H1 (cell line): ENCODE data around the gene PATJ. TPM values are rescaled to one million over a fixed set of nuclear protein-coding genes. Genes with fewer than 3 reads are reported as not detected.

Source experiments
- CTCF ChIA-PET: fragments of 300-600 bp; sonication (Branson Sonifier 250); formaldehyde crosslinking; loops from one replicate; lab custom pipeline; 2021; ENCODE audit not compliant: partially characterized antibody; lab: Charles Lee
- POLR2A ChIA-PET: fragments of 300-600 bp; sonication (Branson Sonifier 250); formaldehyde crosslinking; loops from one replicate; lab custom pipeline; 2021; ENCODE audit warnings: inconsistent platforms; ENCODE audit not compliant: partially characterized antibody; lab: Charles Lee
- DNase-seq, 2 experiments: peaks; one replicate each; pipeline versions ENCODE4 v3.0.0 to v3.0.0-alpha.2; 2010 to 2022; ENCODE audit warnings: low spot score in 2 of 2, low read depth in 1 of 2, mixed read lengths in 1 of 2
- FAIRE-seq: peaks from 2 replicates; lab custom pipeline; 2011; peaks lifted over from hg19 to GRCh38; lab: Jason Lieb, UNC
- H2AFZ ChIP-seq: 2 replicates; pipeline ENCODE4 v1.8.1; 2012; ENCODE audit warnings: low read length, inconsistent platforms
- H2AK5ac ChIP-seq: 2 replicates; pipeline ENCODE4 v1.6.1; 2013; ENCODE audit warnings: low read depth, low read length
- H2BK120ac ChIP-seq: replicated peaks from 2 replicates; pipeline ENCODE3; 2013; ENCODE audit warnings: low read depth, low read length, inconsistent platforms
- H2BK12ac ChIP-seq: 2 replicates; pipeline ENCODE4 v1.6.1; 2013; ENCODE audit warnings: low read depth, low read length
- H2BK15ac ChIP-seq: 2 replicates; pipeline ENCODE4 v1.6.1; 2013; ENCODE audit warnings: low read length
- H2BK20ac ChIP-seq: 2 replicates; pipeline ENCODE4 v1.6.1; 2013; ENCODE audit warnings: low read length
- H2BK5ac ChIP-seq: 2 replicates; pipeline ENCODE4 v1.6.1; 2013; ENCODE audit warnings: low read depth, low read length
- H3K14ac ChIP-seq: 2 replicates; pipeline ENCODE4 v1.6.1; 2013; ENCODE audit warnings: inconsistent platforms; ENCODE audit not compliant: insufficient read length
- H3K18ac ChIP-seq: 2 replicates; pipeline ENCODE4 v1.6.1; 2013; ENCODE audit warnings: low read length; ENCODE audit errors: extremely low read depth
- H3K23ac ChIP-seq: 2 replicates; pipeline ENCODE4 v1.6.1; 2013; ENCODE audit warnings: inconsistent platforms; ENCODE audit not compliant: insufficient read length
- H3K23me2 ChIP-seq: 2 replicates; pipeline ENCODE4 v1.6.1; 2013; ENCODE audit warnings: low read depth, low read length
- H3K27ac ChIP-seq: 2 replicates; pipeline ENCODE4 v1.6.1; 2011; ENCODE audit warnings: low read depth, low read length, inconsistent platforms
- H3K27me3 ChIP-seq, 4 experiments: replicated peaks in 1 of 4; 1 replicate in 1 of 4; 2 replicates in 3 of 4; pipeline versions ENCODE4 v1.6.1 to v1.8.1; 2011 to 2013; ENCODE audit warnings: low read length in 3 of 4, mild to moderate bottlenecking in 3 of 4, inconsistent platforms in 2 of 4, mixed read lengths in 2 of 4, moderate library complexity in 1 of 4; ENCODE audit not compliant: control insufficient read depth in 3 of 4, insufficient read depth in 3 of 4; ENCODE audit errors: extremely low read depth in 1 of 4
- H3K36me3 ChIP-seq, 4 experiments: 2 replicates each; pipeline versions ENCODE4 v1.6.1 to v1.8.1; 2011 to 2013; ENCODE audit warnings: mild to moderate bottlenecking in 4 of 4, low read length in 3 of 4, moderate library complexity in 2 of 4, control low read depth in 1 of 4, inconsistent platforms in 1 of 4; ENCODE audit not compliant: insufficient read depth in 4 of 4, control insufficient read depth in 2 of 4
- H3K4ac ChIP-seq: replicated peaks from 2 replicates; pipeline ENCODE3; 2013; ENCODE audit warnings: low read length, low read depth, mixed read lengths, inconsistent platforms; ENCODE audit not compliant: insufficient read length
- H3K4me1 ChIP-seq, 4 experiments: replicated peaks in 1 of 4; 1 replicate in 1 of 4; 2 replicates in 3 of 4; pipeline versions ENCODE4 v1.6.1 to v1.8.1; 2011 to 2013; ENCODE audit warnings: low read length in 3 of 4, inconsistent platforms in 2 of 4, mixed read lengths in 1 of 4; ENCODE audit not compliant: insufficient read depth in 4 of 4, control insufficient read depth in 3 of 4
- H3K4me2 ChIP-seq, 2 experiments: 2 replicates each; pipeline versions ENCODE4 v1.6.1 to v1.8.1; 2011 to 2013; ENCODE audit warnings: low read depth in 2 of 2, low read length in 2 of 2, control low read depth in 1 of 2, inconsistent platforms in 1 of 2, mild to moderate bottlenecking in 1 of 2; ENCODE audit not compliant: insufficient read depth in 1 of 2
- H3K4me3 ChIP-seq, 4 experiments: fragments of 200-600, 300-600 bp in 1 of 4; sonication (generic), shearing (Covaris generic), sonication (Bioruptor Twin) in 1 of 4; 2 replicates each; pipeline versions ENCODE4 v1.5.1 to v1.8.1; 2011 to 2016; ENCODE audit warnings: low read length in 4 of 4, low read depth in 3 of 4, control low read depth in 2 of 4, inconsistent platforms in 2 of 4, mild to moderate bottlenecking in 2 of 4, mixed read lengths in 1 of 4, moderate library complexity in 1 of 4; ENCODE audit not compliant: insufficient read depth in 2 of 4; ENCODE audit errors: extremely low read depth in 1 of 4
- H3K56ac ChIP-seq: replicated peaks from 2 replicates; pipeline ENCODE3; 2013; ENCODE audit warnings: low read depth, mild to moderate bottlenecking, mixed read lengths, low read length, inconsistent platforms; ENCODE audit not compliant: insufficient read length
- H3K79me1 ChIP-seq: 2 replicates; pipeline ENCODE4 v1.6.1; 2013; ENCODE audit warnings: low read depth, low read length, control low read depth
- H3K79me2 ChIP-seq, 2 experiments: 2 replicates each; pipeline versions ENCODE4 v1.6.1 to v1.8.1; 2012 to 2013; ENCODE audit warnings: low read length in 2 of 2, mild to moderate bottlenecking in 2 of 2, inconsistent platforms in 1 of 2; ENCODE audit not compliant: insufficient read depth in 2 of 2, control insufficient read depth in 1 of 2
- H3K9ac ChIP-seq, 4 experiments: replicated peaks in 1 of 4; 1 replicate in 1 of 4; 2 replicates in 3 of 4; pipeline versions ENCODE4 v1.6.1 to v1.8.1; 2011 to 2013; ENCODE audit warnings: low read depth in 3 of 4, low read length in 3 of 4, control low read depth in 2 of 4, mild to moderate bottlenecking in 2 of 4, moderate library complexity in 2 of 4, inconsistent platforms in 1 of 4; ENCODE audit errors: extremely low read depth in 1 of 4
- H3K9me3 ChIP-seq, 2 experiments: 2 replicates each; pipeline versions ENCODE4 v1.6.1 to v1.8.1; 2012 to 2013; ENCODE audit warnings: mild to moderate bottlenecking in 2 of 2, moderate library complexity in 2 of 2, control low read depth in 1 of 2, inconsistent platforms in 1 of 2, low read depth in 1 of 2, low read length in 1 of 2, mixed read lengths in 1 of 2; ENCODE audit not compliant: insufficient read depth in 2 of 2
- H4K20me1 ChIP-seq, 2 experiments: replicated peaks in 1 of 2; 2 replicates each; pipeline versions ENCODE3 to v1.8.1; 2011 to 2013; ENCODE audit warnings: inconsistent platforms in 2 of 2, low read length in 2 of 2, mild to moderate bottlenecking in 1 of 2; ENCODE audit not compliant: insufficient read depth in 2 of 2, control insufficient read depth in 1 of 2
- H4K5ac ChIP-seq: 2 replicates; pipeline ENCODE4 v1.6.1; 2013; ENCODE audit warnings: low read length, low read depth, mixed read lengths, inconsistent platforms; ENCODE audit not compliant: insufficient read length
- H4K8ac ChIP-seq: 2 replicates; pipeline ENCODE4 v1.8.0; 2013; ENCODE audit warnings: mild to moderate bottlenecking, moderate library complexity, low read length, inconsistent platforms; ENCODE audit not compliant: insufficient read depth; ENCODE audit errors: extremely low read depth
- H4K91ac ChIP-seq: replicated peaks from 2 replicates; pipeline ENCODE3; 2013; ENCODE audit warnings: low read length, mixed read lengths, inconsistent platforms; ENCODE audit not compliant: insufficient read length
- BACH1 ChIP-seq: IDR thresholded peaks from 2 replicates; pipeline ENCODE4 v1.6.1; 2012; ENCODE audit warnings: low read length, improper control_type of control experiment
- CHD2 ChIP-seq: IDR thresholded peaks from 2 replicates; pipeline ENCODE4 v1.6.1; 2012; ENCODE audit warnings: low read length, improper control_type of control experiment
- KDM1A ChIP-seq: fragments of 200-600, 300-600 bp; sonication (generic); IDR thresholded peaks from 2 replicates; pipeline ENCODE4 v1.7.1; 2016; ENCODE audit warnings: mild to moderate bottlenecking, low read length, borderline replicate concordance
- NANOG ChIP-seq: IDR thresholded peaks from 2 replicates; pipeline ENCODE4 v1.6.1; 2011; ENCODE audit warnings: low read length, low read depth, mild to moderate bottlenecking, inconsistent platforms; ENCODE audit not compliant: insufficient read depth, poor library complexity, severe bottlenecking
- POU5F1 ChIP-seq: IDR thresholded peaks from 2 replicates; pipeline ENCODE4 v1.6.1; 2011; ENCODE audit warnings: low read depth, mild to moderate bottlenecking, low read length, moderate library complexity
- SP4 ChIP-seq: IDR thresholded peaks from 2 replicates; pipeline ENCODE4 v1.6.1; 2012; ENCODE audit warnings: low read length, inconsistent platforms
- ZNF274 ChIP-seq: IDR thresholded peaks from 2 replicates; pipeline ENCODE4 v1.7.0; 2012; ENCODE audit warnings: low read length, borderline replicate concordance; ENCODE audit errors: extremely low read depth
- WGBS, 2 experiments: shearing (Covaris generic) in 1 of 2; methylation state at CpG; one replicate each; pipeline versions ENCODE4 v1.1.6 to v1.1.7; 2013 to 2015; ENCODE audit warnings: low lambda C conversion rate in 2 of 2, mixed read lengths in 2 of 2, inconsistent platforms in 1 of 2, low coverage in 1 of 2, missing lambda C conversion rate in 1 of 2; ENCODE audit not compliant: insufficient replicate concordance in 2 of 2, insufficient coverage in 1 of 2, insufficient read length in 1 of 2; ENCODE audit errors: extremely low coverage in 1 of 2, missing lambda C conversion rate in 1 of 2; 5-methylcytosine and 5-hydroxymethylcytosine counted together
- polyA plus RNA-seq, 7 experiments: library from polyadenylated mRNA; depleted of rRNA in 3 of 7; stranded (reverse) in 5 of 7; unstranded in 2 of 7; fragments of >200 nt in 5 of 7; fragments of 200-250 nt in 2 of 7; gene quantifications; 1 replicate in 5 of 7; 2 replicates in 1 of 7; 4 replicates in 1 of 7; pipeline versions ENCODE4 v1.2.1 to v1.2.3, GENCODE V29; 2011 to 2013; ENCODE audit warnings: missing spikeins in 2 of 7, mixed read lengths in 2 of 7
- total RNA-seq: library from RNA; stranded (reverse); fragmentation: NEBNext Ultra II Directional; extraction: Animal tissue kit (Norgen Biotek cat#: 25700); gene quantifications from 2 replicates; pipeline ENCODE4 v1.2.1, GENCODE V29; 2021
- TF ChIP-seq, protein P1 (sequence below): IDR thresholded peaks from 2 replicates; pipeline ENCODE4 v1.6.1; 2012; ENCODE audit warnings: inconsistent platforms

PATJ gene
- total and polyA plus RNA-seq, 2 of the 8 experiments (the other 6 are each of a cell fraction or from before 2014, with no cell fraction given) = 8.2 to 55.6 TPM

DNA sequence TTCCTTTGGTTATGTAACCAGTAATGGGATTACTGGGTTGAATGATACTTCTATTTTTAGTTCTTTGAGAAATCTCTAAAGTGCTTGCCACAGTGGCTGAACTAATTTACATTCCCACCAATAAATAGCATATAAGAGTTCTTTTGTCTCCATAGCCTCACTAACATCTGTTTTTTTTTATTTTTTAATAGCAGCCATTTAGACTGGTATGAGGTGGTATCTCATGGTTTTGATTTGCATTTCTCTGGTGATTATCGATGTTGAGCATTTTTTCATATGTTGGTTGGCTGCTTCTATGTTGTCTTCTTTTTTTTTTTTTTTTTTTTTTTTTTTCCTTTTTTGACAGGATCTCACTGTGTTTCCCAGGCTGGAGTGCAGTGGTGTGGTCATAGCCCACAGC, 319.8 kb downstream of the PATJ start:
- Histone ChIP-seq H2BK120ac (no peak overlapping the region), H2BK5ac (no peak overlapping the region), H3K56ac (no peak overlapping the region), H3K23me2 (no peaks in the 10 kb centered on the region), H3K9me3 (peaks cover 7% of the 10 kb centered on the region in 2 experiments; a peak in 2 of 4 replicates), H3K4me2 (no peak overlapping the region), H2AK5ac (no peak overlapping the region), H2BK12ac (no peak overlapping the region), H3K27me3 (no peaks in the 10 kb centered on the region), H2AFZ (no peak overlapping the region), H3K23ac (no peak overlapping the region), H3K4me3 (no peak overlapping the region), H3K9ac (no peak overlapping the region), H4K5ac (no peak overlapping the region), H3K79me2 (no peaks in the 10 kb centered on the region), H3K27ac (no peak overlapping the region), H3K79me1 (no peaks in the 10 kb centered on the region), H4K20me1 (peaks cover 0 to 3% of the 10 kb centered on the region in 2 experiments), H3K18ac (no peak overlapping the region), H3K36me3 (peaks cover 0 to 6% (median 0%) of the 10 kb centered on the region in 4 experiments; a peak in 1 of 8 replicates), H3K4ac (no peak overlapping the region), H2BK20ac (no peak overlapping the region), H3K14ac (no peak overlapping the region), H3K4me1 (peaks cover 0 to 12% (median 5%) of the 10 kb centered on the region in 4 experiments; a peak in 6 of 7 replicates), H4K91ac (no peak overlapping the region), H2BK15ac (no peak overlapping the region), H4K8ac (no peak overlapping the region)
- no peak for FAIRE-seq
- POLR2A ChIA-PET = interaction anchor here (0.5 kb wide), 1 partner anchor 132 kb away, joined by 3 read pairs; no protein-coding TSS in a partner anchor
- DNase-seq = no peak
- CTCF ChIA-PET = interaction anchor here (1.2 kb wide), 1 partner anchor 21 kb away, joined by 3 read pairs; no protein-coding TSS in a partner anchor
- TF ChIP-seq, protein P1, sequence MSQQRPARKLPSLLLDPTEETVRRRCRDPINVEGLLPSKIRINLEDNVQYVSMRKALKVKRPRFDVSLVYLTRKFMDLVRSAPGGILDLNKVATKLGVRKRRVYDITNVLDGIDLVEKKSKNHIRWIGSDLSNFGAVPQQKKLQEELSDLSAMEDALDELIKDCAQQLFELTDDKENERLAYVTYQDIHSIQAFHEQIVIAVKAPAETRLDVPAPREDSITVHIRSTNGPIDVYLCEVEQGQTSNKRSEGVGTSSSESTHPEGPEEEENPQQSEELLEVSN = no peak
- no peak for TF ChIP-seq SP4
- no peak for TF ChIP-seq KDM1A
- TF ChIP-seq CHD2 = no peak
- no peak for TF ChIP-seq NANOG
- TF ChIP-seq ZNF274 = no peak
- no peak for TF ChIP-seq BACH1
- no peak for TF ChIP-seq POU5F1
- 100% methylated on average over 1 of the region's 1 CpG; no CpG with 5 or more reads in 1 of the 2 experiments for WGBS, 2 experiments
